Heart left ventricle (tissue), 16 donors: ENCODE measurements around the gene KDF1. TPM values are rescaled to one million over a fixed set of nuclear protein-coding genes. Genes with fewer than 3 reads are reported as not detected.

ENCODE experiments used
- ATAC-seq, 4 donors: fragments of 200-7000 bp; cut with Tn5 transposase; one replicate each; pipeline ENCODE4 v1.9.1; 2020 to 2022; ENCODE audit warnings: moderate library complexity in 4 of 4, mild to moderate bottlenecking in 3 of 4, moderate number of reproducible peaks in 1 of 4
- DNase-seq, 5 donors: peaks; one replicate each; pipeline ENCODE4 v3.0.0-alpha.2; 2020
- H3K27ac ChIP-seq, 12 donors: fragments of 200-600 bp; sonication (generic) in 4 of 12; one replicate each; pipeline versions ENCODE4 v1.5.0 to v1.8.0; 2016 to 2022; ENCODE audit warnings: mild to moderate bottlenecking in 2 of 12
- H3K27me3 ChIP-seq, 9 donors: fragments of 200-600 bp; sonication (generic) in 2 of 9; one replicate each; pipeline versions ENCODE4 v1.5.1 to v1.8.0; 2016 to 2022; ENCODE audit warnings: mild to moderate bottlenecking in 3 of 9
- H3K36me3 ChIP-seq, 9 donors: fragments of 200-600 bp; sonication (generic) in 2 of 9; one replicate each; pipeline versions ENCODE4 v1.5.0 to v1.8.0; 2018 to 2022; ENCODE audit warnings: mild to moderate bottlenecking in 2 of 9
- H3K4me1 ChIP-seq, 12 donors: fragments of 200-600 bp; sonication (generic) in 4 of 12; one replicate each; pipeline versions ENCODE4 v1.5.0 to v1.8.0; 2016 to 2022; ENCODE audit warnings: mild to moderate bottlenecking in 3 of 12
- H3K4me3 ChIP-seq, 12 donors: fragments of 200-600 bp; sonication (generic) in 4 of 12; one replicate each; pipeline versions ENCODE4 v1.5.0 to v1.8.0; 2017 to 2022; ENCODE audit warnings: mild to moderate bottlenecking in 9 of 12, moderate library complexity in 4 of 12
- H3K9me3 ChIP-seq, 12 donors: fragments of 200-600 bp; sonication (generic) in 4 of 12; one replicate each; pipeline versions ENCODE4 v1.5.0 to v1.8.0; 2016 to 2022; ENCODE audit warnings: mild to moderate bottlenecking in 1 of 12
- POLR2A ChIP-seq, 2 donors: fragments of 450-650 bp; IDR thresholded peaks; one replicate each; pipeline ENCODE4 v1.6.1; 2017; ENCODE audit warnings: antibody characterized with exemption in 2 of 2, mild to moderate bottlenecking in 2 of 2, moderate library complexity in 2 of 2
- WGBS, 4 donors: extraction: QIAGEN DNeasy Blood & Tissue Kit in 2 of 4; methylation state at CpG; one replicate each; pipeline versions ENCODE4 v1.1.5 to v1.1.7; 2013 to 2018; 5-methylcytosine and 5-hydroxymethylcytosine counted together
- intact Hi-C, 10 donors: fragments of 100-400 bp; cut with DNase I; formaldehyde crosslinking; loops; one replicate each; pipeline versions ENCODE4 v1.11.1 to v1.14.2; 2022
- polyA plus RNA-seq, 2 donors: library from polyadenylated mRNA; stranded (reverse); fragments of 200-250 nt; gene quantifications; one replicate each; pipeline ENCODE4 v1.2.3, GENCODE V29; 2013
- total RNA-seq, 9 donors: library from RNA; depleted of rRNA in 2 of 9; stranded (reverse); fragments of >200 nt in 2 of 9; fragmentation: NEBNext Ultra II Directional in 3 of 9; extraction: Animal tissue kit (Norgen Biotek cat#: 25700) in 3 of 9; gene quantifications; one replicate each; pipeline versions ENCODE4 v1.1.0 to v1.2.4, GENCODE V29; 2016 to 2023
- TF ChIP-seq, protein P1 (sequence below), 12 donors: fragments of 200-600 bp; sonication (generic) in 4 of 12; IDR thresholded peaks; one replicate each; pipeline versions ENCODE4 v1.5.0 to v1.8.0; 2018 to 2022; ENCODE audit warnings: antibody characterized with exemption in 12 of 12, mild to moderate bottlenecking in 5 of 12
- donor health status: ischemic (EF 13 %, LVEDD 7.1; RV severe dilation, severe dysfunction).
- donor health status: healthy with polysubstance abuse.
- donor health status: DM: no; HTN: yes; CAD: no.
- donor health status: DM: no; HTN: no; CAD: no.
- donor health status: ischemic (EF 25% LVEDD 6.9; RV normal size, moderate dysfunction).
- donor health status: ischemic (EF 25% LVEDD 5.7; RV mildly dilated, moderate dysfunction).
- donor health status: healthy.
- donor health status: DM: yes; HTN: yes; CAD: no.
- donor health status: ischemic (EF 35%, LVEDD 5.7; RV mildly dilated, moderate dysfunction).
- donor health status: nonischemic (EF 11% LVEDD 7.7; RV severe dilation, severe dysfunction).
- donor health status: DM: yes; HTN: yes; CAD: no.
- donor health status: PGD.
- donor health status: ischemic (EF 29% LVEDD 5.4; RV normal size, mild dysfunction).
- donor health status: nonischemic (EF 23%, LVEDD 6.1; RV moderate dilation, normal function).

The KDF1 gene
- total and polyA plus RNA-seq, 11 donors: 0.03 to 0.45 (median 0.12) TPM; not detected in 8

DNA sequence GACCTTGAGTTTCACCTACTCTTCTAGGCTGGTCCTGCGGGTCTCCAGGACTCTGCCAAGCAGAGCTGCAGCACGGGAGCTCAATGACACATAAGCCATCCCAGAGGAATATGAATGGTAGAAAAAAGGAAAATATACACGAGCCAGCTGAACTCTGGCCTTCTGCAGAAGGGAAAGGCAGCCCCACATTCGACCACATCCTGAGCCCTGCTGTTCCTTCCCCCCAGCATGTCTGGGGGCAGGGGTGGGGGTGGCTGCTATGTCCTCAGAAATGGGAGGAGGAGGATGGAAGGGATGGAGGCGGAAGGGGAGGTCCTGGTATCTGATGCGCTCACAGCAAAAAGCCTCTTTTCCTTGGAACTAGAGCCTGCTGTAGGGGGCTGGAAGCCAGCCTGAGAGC is 12.1 kb upstream of the KDF1 start:
- no peaks in the 10 kb centered on the region for H3K9me3 ChIP-seq
- no peaks in the 10 kb centered on the region for H3K4me1 ChIP-seq
- peak in 1 of 5 donors; percentile 8 for DNase-seq
- peaks cover 0 to 6% (median 0%) of the 10 kb centered on the region in 9 donors for H3K27me3 ChIP-seq
- H3K4me3 ChIP-seq: no peak overlapping the region
- no peak for ATAC-seq
- intact Hi-C loops: no loop called here
- H3K36me3 ChIP-seq: no peaks in the 10 kb centered on the region
- H3K27ac ChIP-seq: no peak overlapping the region
- no peak for TF ChIP-seq POLR2A (IDR thresholded peaks at IDR 0.05)
- TF ChIP-seq, protein P1, sequence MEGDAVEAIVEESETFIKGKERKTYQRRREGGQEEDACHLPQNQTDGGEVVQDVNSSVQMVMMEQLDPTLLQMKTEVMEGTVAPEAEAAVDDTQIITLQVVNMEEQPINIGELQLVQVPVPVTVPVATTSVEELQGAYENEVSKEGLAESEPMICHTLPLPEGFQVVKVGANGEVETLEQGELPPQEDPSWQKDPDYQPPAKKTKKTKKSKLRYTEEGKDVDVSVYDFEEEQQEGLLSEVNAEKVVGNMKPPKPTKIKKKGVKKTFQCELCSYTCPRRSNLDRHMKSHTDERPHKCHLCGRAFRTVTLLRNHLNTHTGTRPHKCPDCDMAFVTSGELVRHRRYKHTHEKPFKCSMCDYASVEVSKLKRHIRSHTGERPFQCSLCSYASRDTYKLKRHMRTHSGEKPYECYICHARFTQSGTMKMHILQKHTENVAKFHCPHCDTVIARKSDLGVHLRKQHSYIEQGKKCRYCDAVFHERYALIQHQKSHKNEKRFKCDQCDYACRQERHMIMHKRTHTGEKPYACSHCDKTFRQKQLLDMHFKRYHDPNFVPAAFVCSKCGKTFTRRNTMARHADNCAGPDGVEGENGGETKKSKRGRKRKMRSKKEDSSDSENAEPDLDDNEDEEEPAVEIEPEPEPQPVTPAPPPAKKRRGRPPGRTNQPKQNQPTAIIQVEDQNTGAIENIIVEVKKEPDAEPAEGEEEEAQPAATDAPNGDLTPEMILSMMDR (IDR thresholded peaks at IDR 0.05): no peak
- 41 to 54% (median 44%) methylated on average over 6 of the region's 6 CpGs for WGBS, 4 donors

DNA sequence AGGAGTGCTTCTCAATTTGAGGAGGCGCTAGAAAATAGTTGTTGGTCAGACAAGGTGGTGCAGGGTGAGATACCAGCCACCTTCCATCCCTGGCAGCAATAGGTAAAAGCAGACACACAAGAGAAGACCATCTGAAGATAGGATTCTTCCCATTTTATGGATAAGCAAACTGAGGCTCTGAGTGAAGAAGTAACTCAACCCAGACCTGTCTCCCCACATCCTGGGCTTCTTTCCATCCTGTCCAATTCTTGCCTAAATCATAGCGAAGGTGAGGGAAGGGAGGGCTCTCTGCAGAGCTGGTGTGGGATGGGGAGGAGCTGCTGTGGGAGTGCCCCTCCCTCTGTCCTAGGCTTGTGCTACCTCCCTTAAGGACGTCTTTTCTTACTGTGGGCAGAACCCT is 11.3 kb upstream of the KDF1 start:
- H3K9me3 ChIP-seq: no peaks in the 10 kb centered on the region
- no peak overlapping the region for H3K4me3 ChIP-seq
- intact Hi-C loops: no loop called here
- H3K36me3 ChIP-seq: no peaks in the 10 kb centered on the region
- no peak overlapping the region for H3K27ac ChIP-seq
- ATAC-seq: no peak
- no peak for DNase-seq
- TF ChIP-seq POLR2A (IDR thresholded peaks at IDR 0.05): no peak
- TF ChIP-seq, protein P1 (IDR thresholded peaks at IDR 0.05): no peak
- H3K4me1 ChIP-seq: no peaks in the 10 kb centered on the region
- WGBS, 4 donors: 60 to 77% (median 70%) methylated on average over 3 of the region's 3 CpGs
- peaks cover 0 to 10% (median 0%) of the 10 kb centered on the region in 9 donors for H3K27me3 ChIP-seq

DNA sequence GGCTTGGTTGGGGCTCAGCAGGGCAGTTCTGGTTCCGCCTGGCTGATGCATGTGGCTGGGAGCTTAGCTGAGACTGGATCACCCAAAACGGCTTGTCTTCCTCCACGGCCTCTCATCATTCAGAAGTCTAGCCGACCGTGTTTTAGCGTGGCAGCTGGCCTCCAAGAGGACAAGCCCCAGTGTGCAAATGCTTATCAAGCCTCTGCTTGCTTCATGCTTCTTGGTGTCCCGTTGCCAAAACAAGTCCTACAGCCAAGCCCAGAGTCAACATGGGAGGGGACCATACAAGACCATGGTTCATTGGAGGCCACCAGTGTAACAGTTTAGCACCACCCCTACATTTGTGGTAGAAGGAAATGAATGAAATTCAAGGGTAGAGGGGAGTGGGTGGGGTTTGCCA is 10.5 kb upstream of the KDF1 start:
- 50 to 67% (median 53%) methylated on average over 6 to 7 of the region's 7 CpGs for WGBS, 4 donors
- DNase-seq (peak in 1 of 5 donors; percentile 7), ATAC-seq (no peak)
- no peak overlapping the region for H3K27ac ChIP-seq
- intact Hi-C loops: no loop called here
- H3K36me3 ChIP-seq: no peaks in the 10 kb centered on the region
- H3K4me1 ChIP-seq: no peaks in the 10 kb centered on the region
- no peaks in the 10 kb centered on the region for H3K9me3 ChIP-seq
- no peak for TF ChIP-seq POLR2A (IDR thresholded peaks at IDR 0.05)
- TF ChIP-seq, protein P1 (IDR thresholded peaks at IDR 0.05): no peak
- H3K27me3 ChIP-seq: peaks cover 0 to 16% (median 0%) of the 10 kb centered on the region in 9 donors
- H3K4me3 ChIP-seq: no peak overlapping the region

DNA sequence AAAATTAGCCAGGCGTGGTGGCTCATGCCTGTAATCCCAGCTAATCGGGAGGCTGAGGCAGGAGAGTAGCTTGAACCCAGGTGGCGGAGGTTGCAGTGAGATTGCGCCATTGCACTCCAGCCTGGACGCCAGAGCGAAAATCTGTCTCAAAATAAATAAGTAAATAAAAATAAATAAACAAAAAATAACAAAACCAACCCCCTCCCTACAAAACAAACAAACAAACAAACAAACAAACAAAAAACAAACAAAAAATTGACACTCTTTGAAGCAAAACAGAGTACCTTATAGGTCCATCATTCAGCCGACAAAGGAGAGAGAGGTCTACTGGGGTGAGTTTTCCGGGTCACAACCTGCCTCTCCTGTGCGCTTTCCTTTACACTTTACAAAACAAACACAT is 5.4 kb upstream of the KDF1 start:
- TF ChIP-seq, protein P1 (IDR thresholded peaks at IDR 0.05): no peak
- no peak for TF ChIP-seq POLR2A (IDR thresholded peaks at IDR 0.05)
- H3K4me3 ChIP-seq: no peak overlapping the region
- intact Hi-C loops: loop anchor here in 2 of 10 donors (5.0 to 10.0 kb wide), 2 partner anchors 129 to 132 kb away; no protein-coding TSS in a partner anchor

More for the DNA sequence above, 5.4 kb upstream of the KDF1 start:
- WGBS, 4 donors: 88 to 95% (median 91%) methylated on average over 9 of the region's 9 CpGs
- H3K27ac ChIP-seq: no peak overlapping the region
- peaks cover 0 to 33% (median 2%) of the 10 kb centered on the region in 9 donors for H3K27me3 ChIP-seq
- no peaks in the 10 kb centered on the region for H3K9me3 ChIP-seq
- ATAC-seq (no peak), DNase-seq (no peak)
- no peaks in the 10 kb centered on the region for H3K36me3 ChIP-seq
- H3K4me1 ChIP-seq: peaks cover 0 to 8% (median 0%) of the 10 kb centered on the region in 12 donors
